Smooth muscle cell (in vitro differentiated cells): ENCODE data around the gene DMRT3. TPM values are rescaled to one million over a fixed set of nuclear protein-coding genes. Genes with fewer than 3 reads are reported as not detected.

Experiments
- DNase-seq: peaks from one replicate; lab custom pipeline; 2025; ENCODE audit not compliant: unreplicated experiment; lab: John Stamatoyannopoulos, UW
- H2AFZ ChIP-seq: fragments of 200-600 bp; sonication (generic); 2 replicates; pipeline ENCODE4 v1.6.0; 2016; ENCODE audit warnings: antibody characterized with exemption, low read depth, mild to moderate bottlenecking
- H3F3A ChIP-seq: fragments of 200-600 bp; sonication (generic); 2 replicates; pipeline ENCODE4 v1.6.0; 2017; ENCODE audit warnings: antibody characterized with exemption, low read depth
- H3K27ac ChIP-seq: fragments of 200-600 bp; sonication (generic); 2 replicates; pipeline ENCODE4 v1.5.1; 2016; ENCODE audit warnings: low read depth, mild to moderate bottlenecking
- H3K27me3 ChIP-seq: fragments of 200-600 bp; sonication (generic); 2 replicates; pipeline ENCODE4 v1.6.1; 2016; ENCODE audit warnings: low read depth, mild to moderate bottlenecking
- H3K36me3 ChIP-seq: fragments of 200-600 bp; sonication (generic); 2 replicates; pipeline ENCODE4 v1.5.1; 2016; ENCODE audit warnings: low read depth
- H3K4me1 ChIP-seq: fragments of 200-600 bp; sonication (generic); 2 replicates; pipeline ENCODE4 v1.5.1; 2016; ENCODE audit warnings: low read depth
- H3K4me2 ChIP-seq: fragments of 200-600 bp; sonication (generic); 2 replicates; pipeline ENCODE4 v1.6.0; 2016; ENCODE audit warnings: mild to moderate bottlenecking
- H3K4me3 ChIP-seq: fragments of 200-600 bp; sonication (generic); 2 replicates; pipeline ENCODE4 v1.5.1; 2016; ENCODE audit warnings: mild to moderate bottlenecking
- H3K79me2 ChIP-seq: fragments of 200-600 bp; sonication (generic); 2 replicates; pipeline ENCODE4 v1.6.0; 2016; ENCODE audit warnings: low read depth, mild to moderate bottlenecking
- H3K9ac ChIP-seq: fragments of 200-600 bp; sonication (generic); 2 replicates; pipeline ENCODE4 v1.6.0; 2016; ENCODE audit warnings: low read depth
- H3K9me3 ChIP-seq: fragments of 200-600 bp; sonication (generic); replicated peaks from 2 replicates; pipeline ENCODE4 v1.5.1; 2016; ENCODE audit warnings: low read depth
- H4K20me1 ChIP-seq: fragments of 200-600 bp; sonication (generic); 2 replicates; pipeline ENCODE4 v1.6.0; 2016; ENCODE audit warnings: low read depth
- CTCF ChIP-seq: fragments of 200-600 bp; sonication (generic); IDR thresholded peaks from 2 replicates; pipeline ENCODE4 v1.5.1; 2017; ENCODE audit warnings: borderline replicate concordance, mild to moderate bottlenecking, antibody characterized with exemption; ENCODE audit not compliant: insufficient read depth, poor library complexity, severe bottlenecking
- WGBS: methylation state at CpG from one replicate; pipeline ENCODE4 v1.1.7; 2016; ENCODE audit warnings: low lambda C conversion rate; 5-methylcytosine and 5-hydroxymethylcytosine counted together
- polyA plus RNA-seq: library from polyadenylated mRNA; unstranded; fragments of >200 nt; fragmentation: Nextera tagmentation; extraction: Ambion mirVana; gene quantifications from 2 replicates; pipeline ENCODE4 v1.2.1, GENCODE V29; 2016
- total RNA-seq: library from RNA; depleted of rRNA; stranded (reverse); fragments of >200 nt; gene quantifications from 2 replicates; pipeline ENCODE4 v1.2.3, GENCODE V29; 2014

Gene DMRT3
- total and polyA plus RNA-seq, 2 experiments from 2014 or later = not detected

- no peak overlapping the region for H3K4me2 ChIP-seq
- DNase-seq = no peak
- H3K4me1 ChIP-seq = no peaks in the 10 kb centered on the region
- no peak overlapping the region for H3K9ac ChIP-seq
- no peaks in the 10 kb centered on the region for H3F3A ChIP-seq
- H3K4me3 ChIP-seq = no peak overlapping the region
- no peaks in the 10 kb centered on the region for H4K20me1 ChIP-seq
- 64% methylated on average over 6 of the region's 6 CpGs for WGBS
- H3K79me2 ChIP-seq = no peaks in the 10 kb centered on the region
- no peak for TF ChIP-seq CTCF
- no peak overlapping the region for H2AFZ ChIP-seq
- no peaks in the 10 kb centered on the region for H3K36me3 ChIP-seq
- peaks cover 14% of the 10 kb centered on the region for H3K27me3 ChIP-seq
- H3K27ac ChIP-seq = no peak overlapping the region
- no peaks in the 10 kb centered on the region for H3K9me3 ChIP-seq
These were observed 33.5 kb upstream of the DMRT3 start for GRCh38 chr9:942805-943580.

- Histone ChIP-seq H3K9me3 (no peaks in the 10 kb centered on the region), H2AFZ (no peak overlapping the region), H3K4me1 (no peaks in the 10 kb centered on the region), H3K36me3 (no peaks in the 10 kb centered on the region), H3K27ac (no peak overlapping the region), H4K20me1 (no peaks in the 10 kb centered on the region), H3F3A (no peaks in the 10 kb centered on the region), H3K4me3 (no peak overlapping the region), H3K9ac (no peak overlapping the region), H3K27me3 (peaks cover 35% of the 10 kb centered on the region), H3K4me2 (no peak overlapping the region), H3K79me2 (no peaks in the 10 kb centered on the region)
- DNase-seq = no peak
- TF ChIP-seq CTCF = no peak
- 91% methylated on average over 3 of the region's 3 CpGs for WGBS
These were observed 28.5 kb upstream of the DMRT3 start for GRCh38 chr9:947985-948384.

- DNase-seq = no peak
- Histone ChIP-seq H4K20me1 (no peaks in the 10 kb centered on the region), H3K27me3 (peaks cover 39% of the 10 kb centered on the region), H3K79me2 (no peaks in the 10 kb centered on the region), H3K4me2 (no peak overlapping the region), H3K36me3 (no peaks in the 10 kb centered on the region), H3F3A (no peaks in the 10 kb centered on the region), H3K4me1 (no peaks in the 10 kb centered on the region), H3K9me3 (no peaks in the 10 kb centered on the region), H2AFZ (no peak overlapping the region), H3K27ac (no peak overlapping the region), H3K9ac (no peak overlapping the region), H3K4me3 (no peak overlapping the region)
- 89% methylated on average over 7 of the region's 7 CpGs for WGBS
- TF ChIP-seq CTCF = no peak
These were observed 28.0 kb upstream of the DMRT3 start for GRCh38 chr9:948497-948896.

- H3K4me1 ChIP-seq = no peaks in the 10 kb centered on the region
- 74% methylated on average over 1 of the region's 1 CpG for WGBS
- no peaks in the 10 kb centered on the region for H4K20me1 ChIP-seq
- no peaks in the 10 kb centered on the region for H3K36me3 ChIP-seq
- H3K4me2 ChIP-seq = no peak overlapping the region
- no peak overlapping the region for H2AFZ ChIP-seq
- no peaks in the 10 kb centered on the region for H3K9me3 ChIP-seq
- H3K27me3 ChIP-seq = peaks cover 39% of the 10 kb centered on the region
- H3K4me3 ChIP-seq = no peak overlapping the region
- no peak for DNase-seq
- H3F3A ChIP-seq = no peaks in the 10 kb centered on the region
- H3K9ac ChIP-seq = no peak overlapping the region
- no peak for TF ChIP-seq CTCF
- H3K79me2 ChIP-seq = no peaks in the 10 kb centered on the region
- no peak overlapping the region for H3K27ac ChIP-seq
These were observed 26.3 kb upstream of the DMRT3 start for GRCh38 chr9:950139-950538.
